GM12892 (cell line): ENCODE results near the gene RAB25.
"Not testable (repeated sequence)": the region's sequence is repeated elsewhere in the genome, so short reads cannot be mapped to it uniquely, and the experiment has no call there.

Source experiments
- POLR2A ChIP-seq: IDR thresholded peaks from 2 replicates; pipeline ENCODE4 v1.6.1; 2011; ENCODE audit warnings: low read depth, low read length, control low read depth
- POLR2AphosphoS5 ChIP-seq: IDR thresholded peaks from 2 replicates; pipeline ENCODE4 v1.6.1; 2011; ENCODE audit warnings: low read depth, low read length, control low read depth

DNA sequence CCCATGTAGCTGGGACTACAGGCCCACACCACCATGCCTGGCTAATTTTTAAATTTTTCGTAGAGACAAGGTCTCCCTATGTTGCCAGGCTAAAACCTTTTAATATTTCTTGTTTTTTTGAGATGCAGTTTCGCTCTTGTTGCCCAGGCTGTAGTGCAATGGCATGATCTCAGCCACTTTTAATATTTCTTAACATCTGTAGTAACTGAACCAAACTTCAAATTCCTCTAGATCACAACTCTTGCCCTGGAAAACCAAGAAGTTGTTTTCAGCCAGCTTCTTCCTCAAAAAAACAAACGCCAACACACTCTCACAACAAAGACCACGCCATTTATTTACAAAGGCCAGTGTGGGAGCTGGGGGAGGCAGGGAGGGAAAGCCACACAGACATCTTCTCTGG, 26.0 kb upstream of the RAB25 start:
- TF ChIP-seq POLR2A, POLR2AphosphoS5: not testable (repeated sequence)
